ENCODE results near the gene ESR1.

ESR1 gene

DNA sequence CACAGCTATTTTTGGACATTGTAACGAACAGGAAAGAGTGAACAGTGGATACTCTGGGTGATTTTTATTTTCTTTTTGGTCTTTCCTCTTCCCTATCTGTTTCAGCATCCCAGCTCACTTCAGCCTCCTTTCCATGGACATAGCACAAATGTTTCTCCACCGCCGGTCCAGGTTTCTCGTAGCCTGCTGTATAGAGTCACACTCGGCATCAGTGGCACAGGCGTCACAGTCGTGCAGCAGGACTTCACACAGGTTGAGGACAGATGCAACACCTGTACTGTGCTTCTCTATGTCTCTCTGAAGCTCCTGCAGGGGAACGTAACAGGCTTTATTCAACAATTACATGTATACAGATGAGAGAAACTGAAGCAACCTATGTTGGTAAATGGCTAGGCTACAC, 348.3 kb downstream of the ESR1 start:
- H3K36me3 ChIP-seq, result peaks cover 30 to 46% (median 42%) of the 10 kb centered on the region in 3 donors
- H3K4me1 ChIP-seq, result peaks cover 0 to 2% (median 0%) of the 10 kb centered on the region in 4 donors
- no peak for DNase-seq
- TF ChIP-seq, protein P1, sequence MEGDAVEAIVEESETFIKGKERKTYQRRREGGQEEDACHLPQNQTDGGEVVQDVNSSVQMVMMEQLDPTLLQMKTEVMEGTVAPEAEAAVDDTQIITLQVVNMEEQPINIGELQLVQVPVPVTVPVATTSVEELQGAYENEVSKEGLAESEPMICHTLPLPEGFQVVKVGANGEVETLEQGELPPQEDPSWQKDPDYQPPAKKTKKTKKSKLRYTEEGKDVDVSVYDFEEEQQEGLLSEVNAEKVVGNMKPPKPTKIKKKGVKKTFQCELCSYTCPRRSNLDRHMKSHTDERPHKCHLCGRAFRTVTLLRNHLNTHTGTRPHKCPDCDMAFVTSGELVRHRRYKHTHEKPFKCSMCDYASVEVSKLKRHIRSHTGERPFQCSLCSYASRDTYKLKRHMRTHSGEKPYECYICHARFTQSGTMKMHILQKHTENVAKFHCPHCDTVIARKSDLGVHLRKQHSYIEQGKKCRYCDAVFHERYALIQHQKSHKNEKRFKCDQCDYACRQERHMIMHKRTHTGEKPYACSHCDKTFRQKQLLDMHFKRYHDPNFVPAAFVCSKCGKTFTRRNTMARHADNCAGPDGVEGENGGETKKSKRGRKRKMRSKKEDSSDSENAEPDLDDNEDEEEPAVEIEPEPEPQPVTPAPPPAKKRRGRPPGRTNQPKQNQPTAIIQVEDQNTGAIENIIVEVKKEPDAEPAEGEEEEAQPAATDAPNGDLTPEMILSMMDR (IDR thresholded peaks at IDR 0.05), result no peak
- no peak overlapping the region for H3K27ac ChIP-seq
- intact Hi-C loops (cut with DNase I; ENCODE audit: low total_unique reads), result no loop called here
- H3K4me3 ChIP-seq, result no peak overlapping the region
- no peaks in the 10 kb centered on the region for H3K9me3 ChIP-seq
- no peaks in the 10 kb centered on the region for H3K27me3 ChIP-seq

DNA sequence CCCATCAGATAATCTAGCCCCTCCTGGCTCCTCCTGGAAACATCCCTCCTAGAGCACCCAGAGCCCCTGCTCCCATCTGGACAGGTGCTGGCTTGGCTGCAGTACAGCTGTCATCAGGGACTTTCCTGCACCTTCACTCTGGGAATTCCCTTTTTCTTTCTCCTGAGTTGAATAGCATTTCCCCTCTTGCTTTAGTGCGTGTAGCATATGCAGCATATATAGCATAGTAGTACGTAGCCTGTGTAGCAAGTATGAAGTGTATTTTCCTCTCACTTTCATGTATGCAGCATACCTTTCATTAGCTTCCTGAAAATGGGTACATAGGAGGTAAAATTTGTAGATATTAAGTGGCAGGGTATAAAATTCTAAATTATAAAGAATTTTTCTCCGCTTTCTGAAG, 352.9 kb downstream of the ESR1 start:
- no peaks in the 10 kb centered on the region for H3K27me3 ChIP-seq
- no peak overlapping the region for H3K27ac ChIP-seq
- H3K36me3 ChIP-seq, result peaks cover 6 to 30% (median 23%) of the 10 kb centered on the region in 3 donors
- TF ChIP-seq, protein P1 (IDR thresholded peaks at IDR 0.05), result no peak
- DNase-seq, result no peak
- H3K4me3 ChIP-seq, result no peak overlapping the region
- H3K9me3 ChIP-seq, result no peaks in the 10 kb centered on the region
- no peaks in the 10 kb centered on the region for H3K4me1 ChIP-seq
- intact Hi-C loops (cut with DNase I; ENCODE audit: low total_unique reads), result no loop called here

DNA sequence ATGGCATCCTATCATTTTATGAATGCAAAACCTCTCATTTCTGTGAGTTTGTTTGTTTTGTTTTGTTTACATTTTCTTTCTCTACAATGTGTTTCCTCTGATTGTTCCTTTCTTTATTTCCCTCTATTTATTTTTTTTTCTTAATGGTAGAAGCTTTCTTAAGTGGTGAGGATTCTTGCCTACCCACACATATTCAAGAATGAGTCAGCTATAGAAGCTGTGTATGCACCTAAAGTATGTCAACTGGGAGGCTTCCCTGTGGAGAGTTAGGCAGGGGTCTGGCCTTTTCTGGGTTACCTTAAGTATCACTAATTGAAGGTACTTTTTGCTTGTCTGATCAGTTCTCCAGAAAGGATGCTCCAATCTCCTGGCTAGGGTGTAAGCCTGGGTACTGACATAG, 354.0 kb downstream of the ESR1 start:
- TF ChIP-seq, protein P1 (IDR thresholded peaks at IDR 0.05), result no peak

DNA sequence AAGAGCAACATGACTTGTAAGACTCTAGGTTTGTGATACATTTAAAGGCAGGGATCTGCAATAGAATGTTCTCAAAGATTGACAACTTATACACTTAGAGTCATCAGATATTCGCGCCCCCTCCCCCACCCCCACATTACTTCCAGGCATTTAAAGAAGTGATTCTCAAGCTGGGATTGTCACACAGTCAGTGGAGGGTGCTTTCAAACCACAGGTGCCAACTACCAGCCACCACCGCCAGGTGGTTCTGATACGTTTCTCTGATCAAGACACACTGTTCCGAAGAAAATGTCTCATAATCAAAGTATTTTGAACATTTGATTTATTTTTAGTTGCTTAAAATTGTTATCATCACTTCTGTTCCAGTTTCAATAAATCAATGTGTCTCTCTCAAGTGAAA, 357.5 kb downstream of the ESR1 start:
- Histone ChIP-seq H3K36me3 (peaks cover 9 to 22% (median 10%) of the 10 kb centered on the region in 3 donors), H3K4me3 (no peak overlapping the region), H3K4me1 (peaks cover 0 to 21% (median 12%) of the 10 kb centered on the region in 4 donors), H3K27me3 (no peaks in the 10 kb centered on the region), H3K9me3 (no peaks in the 10 kb centered on the region), H3K27ac (no peak overlapping the region)
- TF ChIP-seq, protein P1 (IDR thresholded peaks at IDR 0.05), result no peak
- DNase-seq, result no peak
- intact Hi-C loops (cut with DNase I; ENCODE audit: low total_unique reads), result no loop called here

More for the DNA sequence above, 354.0 kb downstream of the ESR1 start:
- intact Hi-C loops (cut with DNase I; ENCODE audit: low total_unique reads), result no loop called here
- H3K36me3 ChIP-seq, result peaks cover 10 to 22% (median 16%) of the 10 kb centered on the region in 3 donors
- no peak overlapping the region for H3K27ac ChIP-seq
- H3K9me3 ChIP-seq, result no peaks in the 10 kb centered on the region
- no peaks in the 10 kb centered on the region for H3K27me3 ChIP-seq
- no peak for DNase-seq
- H3K4me1 ChIP-seq, result no peaks in the 10 kb centered on the region
- H3K4me3 ChIP-seq, result no peak overlapping the region

DNA sequence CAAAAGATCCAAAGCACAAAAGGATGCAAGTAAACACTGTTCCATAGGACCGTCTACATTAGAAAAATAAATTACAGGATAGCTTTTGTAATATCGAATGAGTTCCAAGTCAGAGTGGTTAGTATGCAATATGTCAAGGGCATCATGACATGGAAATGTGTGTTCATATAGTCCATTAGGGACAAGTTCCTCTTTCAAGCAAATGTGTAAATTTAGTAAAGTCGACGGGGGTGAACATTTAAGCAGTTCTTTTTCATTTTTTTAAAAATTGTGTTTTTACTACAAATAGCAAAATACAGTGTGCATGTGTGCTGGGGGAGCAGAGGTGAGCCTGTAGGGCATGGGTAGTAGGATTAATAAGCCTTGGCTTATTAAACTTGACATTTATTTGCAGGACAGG, 359.0 kb downstream of the ESR1 start:
- intact Hi-C loops (cut with DNase I; ENCODE audit: low total_unique reads), result no loop called here
- H3K4me3 ChIP-seq, result no peak overlapping the region
- TF ChIP-seq, protein P1 (IDR thresholded peaks at IDR 0.05), result no peak

DNA sequence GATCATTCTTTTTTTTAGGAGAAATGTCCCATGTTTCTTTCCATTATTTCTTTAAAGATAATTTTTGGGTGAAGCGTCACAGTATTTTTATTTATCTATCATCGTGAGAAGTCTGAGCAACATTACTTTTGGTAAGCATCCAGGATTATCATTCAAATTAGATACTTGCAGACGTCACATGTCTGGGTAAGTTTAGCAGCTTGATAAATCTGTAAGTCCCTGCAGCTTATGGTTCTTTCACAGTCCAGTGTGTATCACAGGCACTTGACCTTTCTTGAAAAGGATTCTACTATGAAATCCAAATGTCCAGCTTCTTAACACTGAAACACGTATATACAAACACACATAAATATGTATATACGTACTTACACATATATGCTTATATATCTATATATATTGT, 359.4 kb downstream of the ESR1 start:
- Histone ChIP-seq H3K36me3 (peaks cover 9 to 28% (median 14%) of the 10 kb centered on the region in 3 donors), H3K4me3 (no peak overlapping the region), H3K4me1 (peaks cover 0 to 21% (median 12%) of the 10 kb centered on the region in 4 donors), H3K9me3 (no peaks in the 10 kb centered on the region), H3K27me3 (no peaks in the 10 kb centered on the region), H3K27ac (no peak overlapping the region)
- TF ChIP-seq, protein P1 (IDR thresholded peaks at IDR 0.05), result no peak
- intact Hi-C loops (cut with DNase I; ENCODE audit: low total_unique reads), result no loop called here
- no peak for DNase-seq

More for the DNA sequence above, 359.0 kb downstream of the ESR1 start:
- H3K36me3 ChIP-seq, result peaks cover 10 to 28% (median 14%) of the 10 kb centered on the region in 3 donors
- peaks cover 0 to 21% (median 12%) of the 10 kb centered on the region in 4 donors for H3K4me1 ChIP-seq
- H3K9me3 ChIP-seq, result no peaks in the 10 kb centered on the region
- no peak for DNase-seq
- H3K27me3 ChIP-seq, result no peaks in the 10 kb centered on the region
- no peak overlapping the region for H3K27ac ChIP-seq
